ENCODE results near the gene LMF1. TPM values are rescaled to one million over a fixed set of nuclear protein-coding genes. Genes with fewer than 3 reads are reported as not detected.

The LMF1 gene
- total and polyA plus RNA-seq, 9 of the 15 experiments (the other 6 are each of a cell fraction or from before 2014, with no cell fraction given), result 0.11 to 1.6 (median 0.55) TPM; not detected in 1

- FAIRE-seq, result no peak
- intact Hi-C loops (cut with micrococcal nuclease), result no loop called here
- no peaks in the 10 kb centered on the region for H3K9me3 ChIP-seq (replicated peaks; ENCODE audit: control insufficient read depth, insufficient read depth, low read depth, low read length)
These were observed 41.4 kb upstream of the LMF1 start for GRCh38 chr16:1012135-1012534.

More at GRCh38 chr16:1012135-1012534, 41.4 kb upstream of the LMF1 start:
- Histone ChIP-seq H3K9me1 (ENCODE audit: control insufficient read depth, insufficient read depth, low read length) (no peaks in the 10 kb centered on the region), H3K36me3 (ENCODE audit: control insufficient read depth, insufficient read depth, low read length) (no peaks in the 10 kb centered on the region), H3K27me3 (ENCODE audit: control insufficient read depth in 2 of 2, insufficient read depth in 2 of 2, low read length in 2 of 2) (peaks cover 26 to 81% of the 10 kb centered on the region in 2 experiments; a peak in 4 of 5 replicates), H2AFZ (ENCODE audit: low read depth, low read length) (no peak overlapping the region), H3K4me2 (ENCODE audit: insufficient read depth, low read length) (no peak overlapping the region), H3K4me1 (replicated peaks in 1 of 2; ENCODE audit: control insufficient read depth in 2 of 2, insufficient read depth in 2 of 2, low read length in 2 of 2) (peaks cover 0 to 15% of the 10 kb centered on the region in 2 experiments; a peak in 1 of 5 replicates), H4K20me1 (replicated peaks; ENCODE audit: control insufficient read depth, insufficient read depth, low read length) (peaks cover 17% of the 10 kb centered on the region), H3K79me2 (ENCODE audit: control insufficient read depth, insufficient read depth, low read length) (no peaks in the 10 kb centered on the region), H3K27ac (ENCODE audit: extremely low read depth, low read depth, low read length) (no peak overlapping the region), H3K4me3 (no peak overlapping the region), H3K9ac (ENCODE audit: insufficient read depth in 1 of 2, low read depth in 2 of 2, low read length in 2 of 2) (no peak overlapping the region)
- ChIA-PET CTCF (ENCODE audit: low intra/inter-chr PET ratio) (no interaction called here), POLR2A (interaction anchor here (0.6 to 1.1 kb wide), 2 partner anchors 14 to 25 kb away, joined by 3 read pairs; no protein-coding TSS in a partner anchor)
- in situ Hi-C loops (cut with MboI), result no loop called here
- BruUV-seq (replicated peaks), result no TSS peak
- TF ChIP-seq BRD9 (IDR thresholded peaks at IDR 0.05; ENCODE audit: low read depth, partially characterized antibody) (no peak), TAF9B (IDR thresholded peaks at IDR 0.05; ENCODE audit: partially characterized antibody) (no peak), SAP30 (IDR thresholded peaks at IDR 0.05; ENCODE audit: borderline replicate concordance, insufficient read depth, low read depth, low read length, poor library complexity, severe bottlenecking) (no peak), ZNF133 (CRISPR knock-in tag; IDR thresholded peaks at IDR 0.05) (no peak), HOMEZ (CRISPR knock-in tag; IDR thresholded peaks at IDR 0.05) (no peak), ETS1 (conservative IDR thresholded peaks at IDR 0.05; ENCODE audit: control insufficient read depth, low read depth, low read length) (no peak), ZFP1 (CRISPR knock-in tag; IDR thresholded peaks at IDR 0.05) (no peak), SFPQ (IDR thresholded peaks at IDR 0.05; ENCODE audit: low read depth, low read length) (no peak), ZEB2 (IDR thresholded peaks at IDR 0.05) (no peak), GABPA (tag; conservative IDR thresholded peaks at IDR 0.05; ENCODE audit: low read depth) (no peak), TARDBP (IDR thresholded peaks at IDR 0.05) (no peak), MLX (CRISPR knock-in tag; conservative IDR thresholded peaks at IDR 0.05) (no peak), ETV1 (tag; conservative IDR thresholded peaks at IDR 0.05; ENCODE audit: low read depth) (no peak), ZNF324 (CRISPR knock-in tag; IDR thresholded peaks at IDR 0.05) (no peak), ATF7 (IDR thresholded peaks at IDR 0.05) (no peak)
- WGBS (ENCODE audit: insufficient coverage, low coverage, missing lambda C conversion rate), result 1% methylated on average over 18 of the region's 19 CpGs
- ATAC-seq (no peak; the same call in 2 of the 3 replicates), DNase-seq (ENCODE audit: extremely low read depth in 1 of 4, low spot score in 3 of 4) (no peak)

All from K562 (cell line).